Tibial artery (tissue), 4 donors: ENCODE data around the gene FAM171A2.

ENCODE experiments used
- DNase-seq, 2 donors: peaks; one replicate each; pipeline ENCODE4 v3.0.0-alpha.2; 2019
- H3K27ac ChIP-seq, 2 donors: fragments of 200-600 bp; sonication (generic) in 1 of 2; 1 replicate in 1 of 2; 2 replicates in 1 of 2; pipeline ENCODE4 v1.5.1; 2018 to 2019; ENCODE audit warnings: mild to moderate bottlenecking in 1 of 2
- H3K27me3 ChIP-seq, 2 donors: fragments of 200-600 bp; sonication (generic) in 1 of 2; one replicate each; pipeline versions ENCODE4 v1.5.1 to v1.6.0; 2016 to 2019
- H3K36me3 ChIP-seq, 3 donors: fragments of 200-600 bp; sonication (generic) in 2 of 3; one replicate each; pipeline ENCODE4 v1.5.1; 2016 to 2019; ENCODE audit warnings: mild to moderate bottlenecking in 2 of 3
- H3K4me1 ChIP-seq, 4 donors: fragments of 200-600 bp; sonication (generic) in 2 of 4; 1 replicate in 3 of 4; 2 replicates in 1 of 4; pipeline ENCODE4 v1.5.1; 2016 to 2019
- H3K4me3 ChIP-seq, 2 donors: fragments of 200-600 bp; sonication (generic) in 1 of 2; 1 replicate in 1 of 2; 2 replicates in 1 of 2; pipeline ENCODE4 v1.5.1; 2018 to 2019; ENCODE audit warnings: mild to moderate bottlenecking in 2 of 2
- H3K9me3 ChIP-seq, 3 donors: fragments of 200-600 bp; sonication (generic) in 1 of 3; one replicate each; pipeline ENCODE4 v1.5.1; 2016 to 2019
- CTCF ChIP-seq, 2 experiments: fragments of 200-600 bp in 1 of 2; fragments of 450-650 bp in 1 of 2; IDR thresholded peaks; one replicate each; pipeline ENCODE4 v1.5.1; 2017 to 2019; ENCODE audit warnings: antibody characterized with exemption in 2 of 2, mild to moderate bottlenecking in 1 of 2, moderate library complexity in 1 of 2
- intact Hi-C: fragments of 100-400 bp; cut with DNase I; formaldehyde crosslinking; loops from one replicate; pipeline ENCODE4 v1.15.0; 2023; ENCODE audit warnings: low total_unique reads

FAM171A2 gene

GRCh38 chr17:44363613-44364159 lies at the start of gene FAM171A2:
FAM171A2 (minus strand) TSS chr17:44363853; CDS start chr17:44363714, 139 bp downstream.
- Histone ChIP-seq H3K27me3 (peaks cover 0 to 67% of the 10 kb centered on the region in 2 donors), H3K36me3 (no peaks in the 10 kb centered on the region), H3K4me3 (peak within 1 kb of the TSS; percentile 49 to 60), H3K9me3 (no peaks in the 10 kb centered on the region), H3K27ac (no peak within 1 kb of the TSS), H3K4me1 (peaks cover 0 to 20% (median 16%) of the 10 kb centered on the region in 4 donors)
- intact Hi-C loops, result no loop called here
- DNase-seq, result peak in 1 of 2 donors; percentile 67
- TF ChIP-seq CTCF (IDR thresholded peaks at IDR 0.05), result peak; percentile 56 to 58

GRCh38 chr17:44409309-44410028 lies 45.8 kb upstream of the FAM171A2 start:
- no peaks in the 10 kb centered on the region for H3K27me3 ChIP-seq
- H3K4me1 ChIP-seq, result no peaks in the 10 kb centered on the region
- no peak for TF ChIP-seq CTCF (IDR thresholded peaks at IDR 0.05)
- H3K27ac ChIP-seq, result no peak overlapping the region
- H3K9me3 ChIP-seq, result no peaks in the 10 kb centered on the region
- H3K36me3 ChIP-seq, result peaks cover 13 to 24% (median 14%) of the 10 kb centered on the region in 3 donors
- no peak overlapping the region for H3K4me3 ChIP-seq
- intact Hi-C loops, result no loop called here
- DNase-seq, result no peak

GRCh38 chr17:44408786-44409185 lies 45.1 kb upstream of the FAM171A2 start:
- DNase-seq, result no peak
- H3K4me3 ChIP-seq, result no peak overlapping the region
- H3K4me1 ChIP-seq, result no peaks in the 10 kb centered on the region
- peaks cover 14 to 31% (median 18%) of the 10 kb centered on the region in 3 donors for H3K36me3 ChIP-seq
- H3K9me3 ChIP-seq, result no peaks in the 10 kb centered on the region
- H3K27ac ChIP-seq, result no peak overlapping the region
- intact Hi-C loops, result no loop called here
- no peaks in the 10 kb centered on the region for H3K27me3 ChIP-seq
- TF ChIP-seq CTCF (IDR thresholded peaks at IDR 0.05), result no peak

GRCh38 chr17:44402564-44403172 lies 39.0 kb upstream of the FAM171A2 start:
- no peaks in the 10 kb centered on the region for H3K27me3 ChIP-seq
- intact Hi-C loops, result no loop called here
- no peaks in the 10 kb centered on the region for H3K9me3 ChIP-seq
- H3K4me1 ChIP-seq, result no peaks in the 10 kb centered on the region
- H3K36me3 ChIP-seq, result peaks cover 48 to 82% (median 55%) of the 10 kb centered on the region in 3 donors
- TF ChIP-seq CTCF (IDR thresholded peaks at IDR 0.05), result no peak
- no peak overlapping the region for H3K27ac ChIP-seq
- no peak for DNase-seq
- H3K4me3 ChIP-seq, result no peak overlapping the region

GRCh38 chr17:44400226-44400847 lies 36.7 kb upstream of the FAM171A2 start:
- intact Hi-C loops, result no loop called here
- Histone ChIP-seq H3K36me3 (peaks cover 41 to 83% (median 59%) of the 10 kb centered on the region in 3 donors), H3K27me3 (no peaks in the 10 kb centered on the region), H3K4me1 (no peaks in the 10 kb centered on the region), H3K27ac (no peak overlapping the region), H3K4me3 (no peak overlapping the region), H3K9me3 (no peaks in the 10 kb centered on the region)
- peak; percentile 24 to 28 for TF ChIP-seq CTCF (IDR thresholded peaks at IDR 0.05)
- no peak for DNase-seq
